GM23248 (cell line): ENCODE measurements around the gene ELMO1. TPM values are rescaled to one million over a fixed set of nuclear protein-coding genes. Genes with fewer than 3 reads are reported as not detected.

Experiments
- DNase-seq: peaks from one replicate; pipeline ENCODE4 v3.0.0-alpha.2; 2015
- H2AFZ ChIP-seq: fragments of 200-600 bp; sonication (generic); 2 replicates; pipeline ENCODE4 v1.6.1; 2016; ENCODE audit warnings: antibody characterized with exemption
- H3F3A ChIP-seq: fragments of 200-600 bp; sonication (generic); 2 replicates; pipeline ENCODE4 v1.6.1; 2016; ENCODE audit warnings: mild to moderate bottlenecking, antibody characterized with exemption, mixed run types; ENCODE audit not compliant: insufficient read depth
- H3K27ac ChIP-seq: fragments of 200-600 bp; sonication (generic); 2 replicates; pipeline ENCODE4 v1.5.1; 2016; ENCODE audit warnings: mild to moderate bottlenecking
- H3K27me3 ChIP-seq: fragments of 200-600 bp; sonication (generic); replicated peaks from 2 replicates; pipeline ENCODE4 v1.6.1; 2016; ENCODE audit warnings: mild to moderate bottlenecking; ENCODE audit not compliant: insufficient read depth
- H3K36me3 ChIP-seq: fragments of 200-600 bp; sonication (generic); 2 replicates; pipeline ENCODE4 v1.6.1; 2016; ENCODE audit warnings: low read depth, mild to moderate bottlenecking
- H3K4me1 ChIP-seq: fragments of 200-600 bp; sonication (generic); 2 replicates; pipeline ENCODE4 v1.6.1; 2016; ENCODE audit warnings: mild to moderate bottlenecking; ENCODE audit not compliant: insufficient read depth
- H3K4me2 ChIP-seq: fragments of 200-600 bp; sonication (generic); one replicate; pipeline ENCODE4 v1.6.1; 2016; ENCODE audit warnings: mild to moderate bottlenecking; ENCODE audit not compliant: unreplicated experiment
- H3K4me3 ChIP-seq: fragments of 200-600 bp; sonication (generic); 2 replicates; pipeline ENCODE4 v1.5.1; 2016; ENCODE audit warnings: mild to moderate bottlenecking
- H3K79me2 ChIP-seq: fragments of 200-600 bp; sonication (generic); 2 replicates; pipeline ENCODE4 v1.6.1; 2016; ENCODE audit warnings: mild to moderate bottlenecking; ENCODE audit not compliant: insufficient read depth
- H3K9ac ChIP-seq: fragments of 200-600 bp; sonication (generic); 2 replicates; pipeline ENCODE4 v1.6.1; 2016; ENCODE audit warnings: mild to moderate bottlenecking
- H3K9me2 ChIP-seq: fragments of 200-600 bp; sonication (generic); 2 replicates; pipeline ENCODE4 v1.6.1; 2016; ENCODE audit warnings: mixed run types, mild to moderate bottlenecking, moderate library complexity; ENCODE audit not compliant: insufficient read depth
- H3K9me3 ChIP-seq: fragments of 200-600 bp; sonication (generic); one replicate; pipeline ENCODE4 v1.6.1; 2017; ENCODE audit warnings: low read depth
- H4K20me1 ChIP-seq: fragments of 200-600 bp; sonication (generic); 2 replicates; pipeline ENCODE4 v1.6.0; 2016; ENCODE audit not compliant: insufficient read depth
- EZH2 ChIP-seq: fragments of 200-600 bp; sonication (generic); IDR thresholded peaks from 2 replicates; pipeline ENCODE4 v1.6.1; 2018; ENCODE audit warnings: antibody characterized with exemption, mild to moderate bottlenecking; ENCODE audit not compliant: insufficient read depth, poor library complexity, severe bottlenecking
- EZH2phosphoT487 ChIP-seq: fragments of 200-600 bp; sonication (generic); IDR thresholded peaks from 2 replicates; pipeline ENCODE4 v1.6.1; 2018; ENCODE audit warnings: antibody characterized with exemption, moderate library complexity, mild to moderate bottlenecking, low read depth; ENCODE audit not compliant: insufficient read depth
- WGBS, 2 experiments: methylation state at CpG; one replicate each; pipeline ENCODE4 v1.1.6; 2015 to 2017; ENCODE audit warnings: low lambda C conversion rate in 2 of 2, low coverage in 1 of 2; ENCODE audit errors: missing lambda C conversion rate in 2 of 2; 5-methylcytosine and 5-hydroxymethylcytosine counted together
- in situ Hi-C: fragments of 300-500 bp; cut with MboI; formaldehyde crosslinking; loops from 2 replicates; pipeline ENCODE4 v1.15.0; 2020
- polyA plus RNA-seq: library from polyadenylated mRNA; unstranded; fragments of >200 nt; fragmentation: Nextera tagmentation; extraction: Ambion mirVana; gene quantifications from 2 replicates; pipeline ENCODE4 v1.2.1, GENCODE V29; 2016
- total RNA-seq: library from RNA; depleted of rRNA; stranded (reverse); fragments of >200 nt; shearing (Covaris generic); gene quantifications from 2 replicates; pipeline ENCODE4 v1.2.3, GENCODE V29; 2014

Gene ELMO1
- total and polyA plus RNA-seq, 2 experiments from 2014 or later: not detected

DNA sequence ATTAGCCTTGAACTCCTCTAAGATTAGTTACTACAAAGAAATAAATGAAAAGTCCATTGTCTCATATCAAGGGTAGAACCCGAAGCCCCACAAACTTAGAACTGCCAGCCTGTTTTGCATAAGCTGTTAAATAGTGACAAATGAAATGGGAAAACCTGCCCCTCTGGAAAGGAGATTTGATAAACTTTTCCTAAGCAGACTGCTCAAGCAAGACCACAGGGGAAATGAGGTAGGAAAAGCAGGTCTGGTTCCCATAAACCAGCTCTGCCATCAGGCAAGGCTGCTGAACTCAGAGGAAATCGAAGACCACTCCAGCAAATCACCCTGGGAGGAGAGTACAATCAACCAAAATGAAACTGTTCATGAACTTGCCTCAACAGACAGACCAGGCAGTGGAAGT lies 542.8 kb downstream of the ELMO1 start:
- TF ChIP-seq EZH2phosphoT487 (no peak), EZH2 (no peak)
- H3K27ac ChIP-seq: no peak overlapping the region
- DNase-seq: no peak
- in situ Hi-C loops: no loop called here
- no peak overlapping the region for H3K4me2 ChIP-seq
- H3K9ac ChIP-seq: no peak overlapping the region
- no peaks in the 10 kb centered on the region for H4K20me1 ChIP-seq
- no peak overlapping the region for H2AFZ ChIP-seq
- H3K4me3 ChIP-seq: no peak overlapping the region
- no peaks in the 10 kb centered on the region for H3K27me3 ChIP-seq
- 3 to 10% methylated on average over 2 of the region's 2 CpGs for WGBS, 2 experiments
- H3K4me1 ChIP-seq: no peaks in the 10 kb centered on the region
- H3K36me3 ChIP-seq: no peaks in the 10 kb centered on the region
- H3K9me2 ChIP-seq: no peaks in the 10 kb centered on the region
- H3K79me2 ChIP-seq: no peaks in the 10 kb centered on the region
- H3F3A ChIP-seq: no peaks in the 10 kb centered on the region
- H3K9me3 ChIP-seq: no peaks in the 10 kb centered on the region

DNA sequence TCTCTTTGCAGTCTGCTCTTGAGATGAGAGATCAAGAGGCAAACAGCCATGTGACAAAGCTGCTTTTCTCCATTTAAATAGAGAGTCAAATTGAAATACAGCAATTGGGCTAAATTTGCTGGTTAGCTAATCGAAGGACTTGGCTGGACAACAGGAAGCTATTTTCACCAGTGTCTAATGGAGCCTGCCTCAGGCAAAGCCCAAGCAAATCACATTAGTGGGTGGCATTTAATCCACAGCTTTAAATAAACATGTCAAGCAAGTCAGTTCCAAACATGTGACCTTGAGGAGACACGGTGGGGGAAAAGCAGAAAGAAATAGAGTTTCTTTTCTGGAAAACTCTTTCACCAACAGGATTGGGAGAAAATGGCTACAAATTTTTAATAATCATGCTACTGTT lies 543.9 kb downstream of the ELMO1 start:
- H3K4me3 ChIP-seq: no peak overlapping the region
- H3K36me3 ChIP-seq: no peaks in the 10 kb centered on the region
- H3K79me2 ChIP-seq: no peaks in the 10 kb centered on the region
- 12 to 16% methylated on average over 2 of the region's 2 CpGs for WGBS, 2 experiments
- no peaks in the 10 kb centered on the region for H3K4me1 ChIP-seq
- no peaks in the 10 kb centered on the region for H3K9me3 ChIP-seq
- DNase-seq: no peak
- no peak overlapping the region for H3K9ac ChIP-seq
- H3K27ac ChIP-seq: no peak overlapping the region
- no peaks in the 10 kb centered on the region for H4K20me1 ChIP-seq
- no peaks in the 10 kb centered on the region for H3K9me2 ChIP-seq
- no peaks in the 10 kb centered on the region for H3F3A ChIP-seq
- no peaks in the 10 kb centered on the region for H3K27me3 ChIP-seq
- TF ChIP-seq EZH2phosphoT487 (no peak), EZH2 (no peak)
- in situ Hi-C loops: no loop called here
- no peak overlapping the region for H2AFZ ChIP-seq
- H3K4me2 ChIP-seq: no peak overlapping the region

GRCh38 chr7:36904101-36904500 lies 544.6 kb downstream of the ELMO1 start:
- H4K20me1 ChIP-seq: no peaks in the 10 kb centered on the region
- H3K4me1 ChIP-seq: no peaks in the 10 kb centered on the region
- H2AFZ ChIP-seq: no peak overlapping the region
- no peak overlapping the region for H3K27ac ChIP-seq
- DNase-seq: no peak
- H3K79me2 ChIP-seq: no peaks in the 10 kb centered on the region
- no peak for TF ChIP-seq EZH2phosphoT487
- TF ChIP-seq EZH2: no peak
- WGBS, 2 experiments: 16 to 31% methylated on average over 3 of the region's 3 CpGs
- H3K36me3 ChIP-seq: no peaks in the 10 kb centered on the region
- no peak overlapping the region for H3K4me2 ChIP-seq
- H3F3A ChIP-seq: no peaks in the 10 kb centered on the region
- H3K27me3 ChIP-seq: no peaks in the 10 kb centered on the region
- H3K9me2 ChIP-seq: no peaks in the 10 kb centered on the region
- in situ Hi-C loops: no loop called here
- H3K9ac ChIP-seq: no peak overlapping the region
- no peaks in the 10 kb centered on the region for H3K9me3 ChIP-seq
- H3K4me3 ChIP-seq: no peak overlapping the region

- Histone ChIP-seq H3K27me3 (no peaks in the 10 kb centered on the region), H3K9me3 (no peaks in the 10 kb centered on the region), H3F3A (no peaks in the 10 kb centered on the region), H2AFZ (no peak overlapping the region), H3K4me3 (no peak overlapping the region), H3K36me3 (no peaks in the 10 kb centered on the region), H3K4me2 (no peak overlapping the region), H4K20me1 (no peaks in the 10 kb centered on the region), H3K27ac (no peak overlapping the region), H3K4me1 (no peaks in the 10 kb centered on the region), H3K9ac (no peak overlapping the region), H3K9me2 (no peaks in the 10 kb centered on the region), H3K79me2 (no peaks in the 10 kb centered on the region)
- in situ Hi-C loops: no loop called here
- no peak for DNase-seq
- 41 to 44% methylated on average over 4 of the region's 4 CpGs for WGBS, 2 experiments
- TF ChIP-seq EZH2phosphoT487: no peak
- TF ChIP-seq EZH2: no peak
Measured at GRCh38 chr7:36900988-36901710, 547.5 kb downstream of the ELMO1 start.
